Measurements from ENCODE around the gene EFNB1. TPM values are rescaled to one million over a fixed set of nuclear protein-coding genes. Genes with fewer than 3 reads are reported as not detected.

The EFNB1 gene
- polyA plus RNA-seq, 1 donor = 51.1 TPM

Other genes starting within 250 kb of the EFNB1 start
- gene STARD8, start 181.4 kb upstream of the EFNB1 start, polyA plus RNA-seq (ENCODE audit: insufficient read length) = 25.3 TPM

Data from hindlimb muscle (tissue), 1 donor.